Kidney epithelial cell (primary cell): ENCODE results near the gene APBA3. TPM values are rescaled to one million over a fixed set of nuclear protein-coding genes. Genes with fewer than 3 reads are reported as not detected.

ENCODE experiments used
- DNase-seq: peaks from one replicate; pipeline ENCODE4 v3.0.0-alpha.2; 2010; ENCODE audit warnings: low read depth
- H3K27me3 ChIP-seq: 2 replicates; pipeline ENCODE4 v1.6.0; 2011; ENCODE audit warnings: low read length; ENCODE audit not compliant: control insufficient read depth, insufficient read depth
- H3K36me3 ChIP-seq: 2 replicates; pipeline ENCODE4 v1.5.1; 2011; ENCODE audit warnings: low read length; ENCODE audit not compliant: control insufficient read depth, insufficient read depth
- H3K4me3 ChIP-seq: 2 replicates; pipeline ENCODE4 v1.5.1; 2011; ENCODE audit warnings: low read depth, mild to moderate bottlenecking, control low read depth, low read length
- total RNA-seq: library from RNA; depleted of rRNA; stranded (reverse); fragments of >200 nt; gene quantifications from 2 replicates; pipeline ENCODE4 v1.2.3, GENCODE V29; 2015
- TF ChIP-seq, protein P1 (sequence below): IDR thresholded peaks from 2 replicates; pipeline ENCODE4 v1.5.1; 2011; ENCODE audit warnings: mild to moderate bottlenecking, moderate library complexity, low read length, control low read depth, inconsistent platforms; ENCODE audit not compliant: insufficient read depth, poor library complexity, severe bottlenecking

APBA3 gene
- total RNA-seq, 1 donor from 2014 or later, result 39.7 TPM

DNA sequence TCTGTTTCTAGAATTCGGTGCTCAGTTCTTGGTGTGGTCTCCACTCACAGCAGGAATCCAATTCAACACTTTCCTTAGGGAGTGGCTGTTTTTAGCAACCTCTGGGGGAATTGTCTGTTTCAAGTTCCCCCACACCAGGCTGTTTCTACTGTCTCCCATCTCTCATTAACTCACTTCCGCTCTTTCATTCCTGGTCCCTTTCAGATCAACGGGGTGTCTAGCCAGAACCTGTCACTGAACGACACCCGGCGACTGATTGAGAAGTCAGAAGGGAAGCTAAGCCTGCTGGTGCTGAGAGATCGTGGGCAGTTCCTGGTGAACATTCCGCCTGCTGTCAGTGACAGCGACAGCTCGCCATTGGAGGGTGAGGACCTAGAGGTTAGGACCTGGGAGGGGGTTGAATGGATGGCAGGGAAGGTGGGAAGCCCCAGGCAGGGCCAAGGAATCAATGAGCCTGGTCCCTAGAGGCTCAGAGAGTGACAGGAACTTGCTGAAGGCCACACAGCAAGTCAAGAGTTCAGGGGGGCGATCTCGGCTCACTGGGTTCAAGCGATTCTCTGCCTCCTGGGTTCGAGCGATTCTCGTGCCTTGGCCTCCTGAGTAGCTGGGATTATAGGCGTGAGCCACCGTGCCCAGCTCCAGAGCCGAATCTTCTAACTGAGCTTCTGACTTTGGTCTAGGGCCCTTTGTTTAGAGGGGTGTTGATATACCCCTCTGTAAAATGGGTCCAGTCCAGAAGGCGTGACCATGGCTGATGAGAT is 27.8 kb downstream of the APBA3 start:
- H3K27me3 ChIP-seq, result no peaks in the 10 kb centered on the region
- no peak overlapping the region for H3K4me3 ChIP-seq
- no peaks in the 10 kb centered on the region for H3K36me3 ChIP-seq
- TF ChIP-seq, protein P1, sequence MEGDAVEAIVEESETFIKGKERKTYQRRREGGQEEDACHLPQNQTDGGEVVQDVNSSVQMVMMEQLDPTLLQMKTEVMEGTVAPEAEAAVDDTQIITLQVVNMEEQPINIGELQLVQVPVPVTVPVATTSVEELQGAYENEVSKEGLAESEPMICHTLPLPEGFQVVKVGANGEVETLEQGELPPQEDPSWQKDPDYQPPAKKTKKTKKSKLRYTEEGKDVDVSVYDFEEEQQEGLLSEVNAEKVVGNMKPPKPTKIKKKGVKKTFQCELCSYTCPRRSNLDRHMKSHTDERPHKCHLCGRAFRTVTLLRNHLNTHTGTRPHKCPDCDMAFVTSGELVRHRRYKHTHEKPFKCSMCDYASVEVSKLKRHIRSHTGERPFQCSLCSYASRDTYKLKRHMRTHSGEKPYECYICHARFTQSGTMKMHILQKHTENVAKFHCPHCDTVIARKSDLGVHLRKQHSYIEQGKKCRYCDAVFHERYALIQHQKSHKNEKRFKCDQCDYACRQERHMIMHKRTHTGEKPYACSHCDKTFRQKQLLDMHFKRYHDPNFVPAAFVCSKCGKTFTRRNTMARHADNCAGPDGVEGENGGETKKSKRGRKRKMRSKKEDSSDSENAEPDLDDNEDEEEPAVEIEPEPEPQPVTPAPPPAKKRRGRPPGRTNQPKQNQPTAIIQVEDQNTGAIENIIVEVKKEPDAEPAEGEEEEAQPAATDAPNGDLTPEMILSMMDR, result no peak
- DNase-seq, result no peak

DNA sequence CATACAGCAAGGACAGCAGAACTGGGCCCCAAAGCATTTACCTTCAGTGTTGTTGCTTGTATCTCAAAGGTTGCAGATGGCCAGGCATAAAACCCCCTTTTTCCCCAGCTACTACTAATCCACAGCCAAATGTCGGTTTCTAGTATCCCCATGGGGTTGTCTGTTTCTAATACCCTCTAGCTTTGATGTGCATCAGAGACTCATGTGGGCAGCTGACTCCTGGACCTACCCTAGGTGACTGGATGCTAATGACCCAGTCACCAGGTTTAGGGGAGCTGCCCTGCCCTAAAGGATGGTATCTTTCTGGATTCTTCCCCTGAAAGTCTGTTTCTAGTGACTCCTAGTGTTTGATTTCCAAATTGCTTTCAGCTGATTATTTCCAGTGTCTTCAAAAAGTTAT is 29.4 kb downstream of the APBA3 start:
- Histone ChIP-seq H3K4me3 (no peak overlapping the region), H3K36me3 (no peaks in the 10 kb centered on the region), H3K27me3 (no peaks in the 10 kb centered on the region)
- no peak for DNase-seq
- TF ChIP-seq, protein P1, result no peak

DNA sequence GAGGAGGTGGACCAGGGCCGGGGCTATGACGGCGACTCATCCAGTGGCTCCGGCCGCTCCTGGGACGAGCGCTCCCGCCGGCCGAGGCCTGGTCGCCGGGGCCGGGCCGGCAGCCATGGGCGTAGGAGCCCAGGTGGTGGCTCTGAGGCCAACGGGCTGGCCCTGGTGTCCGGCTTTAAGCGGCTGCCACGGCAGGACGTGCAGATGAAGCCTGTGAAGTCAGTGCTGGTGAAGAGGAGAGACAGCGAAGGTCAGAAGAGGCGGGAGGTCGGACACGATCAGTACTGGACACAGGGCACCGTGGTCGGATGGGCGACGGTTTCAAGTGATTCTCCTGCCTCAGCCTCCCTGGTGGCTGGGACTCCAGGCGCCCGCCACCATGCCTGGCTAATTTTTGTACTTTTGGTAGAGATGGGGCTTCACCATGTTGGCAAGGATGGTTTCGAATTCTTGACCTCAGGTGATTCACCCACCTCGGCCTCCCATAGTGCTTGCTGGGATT is 31.0 kb downstream of the APBA3 start:
- TF ChIP-seq, protein P1, result no peak
- Histone ChIP-seq H3K27me3 (peaks cover 5% of the 10 kb centered on the region), H3K4me3 (no peak overlapping the region), H3K36me3 (no peaks in the 10 kb centered on the region)
- DNase-seq, result no peak

DNA sequence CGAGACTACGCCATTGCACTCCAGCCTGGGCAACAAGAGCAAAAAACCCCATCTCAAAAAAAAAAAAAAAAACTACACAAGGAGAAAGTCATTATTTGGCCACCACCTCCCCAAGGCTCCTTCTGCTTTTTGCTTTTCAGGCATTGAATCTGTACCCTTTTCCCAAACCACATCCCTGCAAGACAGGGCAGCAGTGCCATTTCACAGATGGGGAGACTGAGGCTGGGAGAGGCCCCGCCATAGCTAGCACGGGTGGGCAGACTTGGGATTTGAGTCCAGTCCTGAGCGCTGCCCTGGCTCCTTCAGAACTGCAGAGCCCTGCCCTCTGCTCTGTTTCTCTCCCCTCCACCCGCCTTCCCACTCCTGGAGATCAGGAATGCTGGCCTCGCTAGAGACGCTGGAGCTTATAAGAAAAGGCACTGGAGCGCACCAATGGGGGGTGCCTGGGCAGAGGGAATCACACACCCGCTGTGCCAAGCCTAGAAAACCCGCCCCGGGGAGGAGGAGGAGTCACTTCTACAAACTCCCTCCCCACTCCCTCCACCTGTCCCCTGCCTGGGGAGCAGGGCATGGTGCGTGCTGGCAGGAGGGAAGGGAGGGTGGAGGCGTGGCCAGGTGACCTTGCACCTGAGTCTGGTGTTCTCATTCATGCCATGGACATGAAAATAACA is 35.7 kb downstream of the APBA3 start:
- no peak overlapping the region for H3K4me3 ChIP-seq
- TF ChIP-seq, protein P1, result no peak
- no peak for DNase-seq
- H3K27me3 ChIP-seq, result peaks cover 34% of the 10 kb centered on the region
- no peaks in the 10 kb centered on the region for H3K36me3 ChIP-seq

DNA sequence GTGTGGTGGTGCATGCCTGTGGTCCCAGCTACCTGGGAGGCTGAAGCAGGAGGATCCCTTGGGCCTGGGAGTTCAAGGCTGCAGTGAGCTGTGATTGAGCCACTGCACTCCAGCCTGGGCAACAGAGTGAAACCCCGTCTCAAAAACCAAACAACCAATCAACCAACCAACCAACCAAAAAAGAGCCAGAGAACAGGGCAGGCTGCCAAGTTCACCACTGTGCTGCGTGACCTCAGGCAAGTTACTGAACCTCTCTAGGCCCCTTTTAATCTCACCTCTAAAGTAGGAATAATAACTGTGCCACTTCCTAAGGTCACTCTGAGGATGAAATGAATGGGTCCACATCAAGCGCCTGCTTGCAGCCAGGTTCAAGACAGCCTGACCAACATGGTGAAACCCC is 36.4 kb downstream of the APBA3 start:
- no peak for DNase-seq
- Histone ChIP-seq H3K4me3 (no peak overlapping the region), H3K36me3 (no peaks in the 10 kb centered on the region), H3K27me3 (peaks cover 39% of the 10 kb centered on the region)
- TF ChIP-seq, protein P1, result no peak
